KOPT-K1 (cell line): Measurements from ENCODE around the gene ANKRD55.
"Not testable (repeated sequence)": the region's sequence is repeated elsewhere in the genome, so short reads cannot be mapped to it uniquely, and the experiment has no call there.

Experiments
- H3K27ac ChIP-seq: fragments of 200-600 bp; sonication (generic); 2 replicates; pipeline ENCODE4 v1.5.1; 2016; ENCODE audit warnings: antibody characterized with exemption, mild to moderate bottlenecking, low read depth, low read length; ENCODE audit not compliant: poor library complexity, severe bottlenecking
- H3K36me3 ChIP-seq: fragments of 200-600 bp; sonication (generic); 2 replicates; pipeline ENCODE4 v1.5.1; 2017; ENCODE audit warnings: antibody characterized with exemption, mild to moderate bottlenecking, low read length, moderate library complexity; ENCODE audit not compliant: insufficient read depth
- H3K9me3 ChIP-seq: fragments of 200-600 bp; sonication (generic); 2 replicates; pipeline ENCODE4 v1.5.1; 2017; ENCODE audit warnings: antibody characterized with exemption, low read length, mild to moderate bottlenecking; ENCODE audit not compliant: insufficient read depth, poor library complexity, severe bottlenecking

Gene ANKRD55

DNA sequence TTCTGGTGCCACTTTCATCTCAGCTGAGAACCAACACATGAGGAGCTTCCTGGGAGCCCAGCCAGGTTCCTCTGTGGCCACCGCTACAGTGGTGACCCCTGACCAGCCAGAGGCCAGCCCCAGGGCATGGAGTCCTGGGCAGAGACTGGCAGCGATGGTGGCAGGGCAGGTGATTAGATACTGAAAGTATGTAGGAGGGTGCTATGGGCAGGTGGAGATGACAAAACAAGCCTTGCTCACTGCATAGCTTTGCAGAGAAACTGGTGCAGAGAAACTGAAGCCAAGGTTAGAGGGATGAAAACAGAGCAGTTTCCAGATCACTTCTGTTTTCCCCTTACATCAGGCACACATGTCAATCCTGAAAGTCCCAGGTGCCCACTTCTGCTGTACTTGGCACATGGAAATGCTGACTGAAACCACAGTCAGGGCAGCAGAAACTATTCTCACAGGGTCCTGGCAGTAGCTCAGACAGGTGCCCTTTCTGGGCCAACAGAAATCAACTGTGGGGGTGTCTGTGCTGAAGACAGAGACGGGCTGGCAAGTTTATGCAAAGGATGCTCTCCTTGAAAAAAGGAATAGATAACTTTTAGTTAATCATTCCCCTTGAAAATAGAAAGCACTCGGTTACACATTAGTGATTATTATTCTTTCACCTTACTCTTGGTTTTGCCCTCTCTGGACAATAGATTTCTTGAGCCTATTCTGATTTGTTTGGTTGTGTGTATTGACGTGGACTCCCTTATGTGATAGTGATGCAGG is 90.3 kb downstream of the ANKRD55 start:
- no peaks in the 10 kb centered on the region for H3K36me3 ChIP-seq
- no peak overlapping the region for H3K27ac ChIP-seq
- no peaks in the 10 kb centered on the region for H3K9me3 ChIP-seq

DNA sequence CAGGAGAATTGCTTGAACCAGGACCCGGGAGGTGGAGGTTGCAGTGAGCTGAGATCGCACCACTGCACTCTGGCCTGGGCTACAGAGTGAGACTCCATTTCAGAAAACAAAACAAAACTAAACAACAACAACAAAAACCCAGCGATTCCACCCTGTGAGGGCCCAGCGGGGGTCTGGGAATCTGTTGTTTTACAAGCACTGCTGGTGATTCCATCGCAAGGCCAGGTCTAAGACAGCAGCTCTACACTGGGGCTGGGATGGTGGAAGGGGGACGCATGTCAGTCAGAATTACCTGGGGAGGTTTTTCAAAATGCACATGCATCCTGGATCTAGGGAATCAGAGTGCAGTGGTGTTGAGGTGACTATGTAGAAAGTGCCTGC is 90.9 kb downstream of the ANKRD55 start:
- H3K36me3 ChIP-seq = no peaks in the 10 kb centered on the region
- H3K9me3 ChIP-seq = no peaks in the 10 kb centered on the region
- H3K27ac ChIP-seq = no peak overlapping the region

DNA sequence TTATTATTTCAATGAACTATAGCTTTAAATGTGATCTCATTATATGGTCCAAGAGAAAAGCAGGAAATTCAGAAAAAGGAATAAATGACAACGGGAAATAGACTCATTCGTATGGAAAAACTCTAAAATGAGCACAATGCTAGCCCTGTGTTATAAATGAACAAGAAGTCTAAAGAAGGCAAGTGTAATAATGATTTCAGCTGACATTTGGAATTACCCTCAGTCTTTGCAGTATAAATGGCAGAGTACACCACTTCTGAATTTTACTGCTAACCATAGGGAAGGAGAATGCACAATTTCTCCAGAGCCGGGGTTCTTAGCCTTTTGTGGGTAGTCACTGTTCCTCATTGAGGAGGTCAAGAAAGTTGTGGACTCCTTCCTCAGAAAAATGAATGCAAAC is 93.1 kb downstream of the ANKRD55 start:
- no peak overlapping the region for H3K27ac ChIP-seq
- H3K36me3 ChIP-seq = no peaks in the 10 kb centered on the region
- no peaks in the 10 kb centered on the region for H3K9me3 ChIP-seq

DNA sequence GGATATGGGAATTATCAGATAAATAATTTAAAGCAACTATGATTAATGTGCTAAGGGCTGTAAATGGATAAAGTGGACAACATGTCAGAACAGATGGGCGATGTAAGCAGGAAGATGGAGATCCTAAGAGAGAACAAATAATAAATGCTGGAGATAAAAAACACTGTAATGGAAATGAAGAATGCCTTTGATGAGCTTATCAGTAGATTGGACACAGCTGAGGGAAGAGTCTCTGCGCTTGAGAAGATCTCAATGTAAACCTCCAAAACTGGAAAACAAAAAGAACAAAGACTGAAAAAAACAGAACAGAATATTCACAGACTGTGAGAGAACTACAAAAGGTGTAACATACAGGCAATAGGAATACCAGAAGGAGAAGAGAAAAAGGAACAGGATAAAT is 102.5 kb downstream of the ANKRD55 start:
- H3K9me3 ChIP-seq = no peaks in the 10 kb centered on the region
- H3K36me3 ChIP-seq = no peaks in the 10 kb centered on the region
- no peak overlapping the region for H3K27ac ChIP-seq

DNA sequence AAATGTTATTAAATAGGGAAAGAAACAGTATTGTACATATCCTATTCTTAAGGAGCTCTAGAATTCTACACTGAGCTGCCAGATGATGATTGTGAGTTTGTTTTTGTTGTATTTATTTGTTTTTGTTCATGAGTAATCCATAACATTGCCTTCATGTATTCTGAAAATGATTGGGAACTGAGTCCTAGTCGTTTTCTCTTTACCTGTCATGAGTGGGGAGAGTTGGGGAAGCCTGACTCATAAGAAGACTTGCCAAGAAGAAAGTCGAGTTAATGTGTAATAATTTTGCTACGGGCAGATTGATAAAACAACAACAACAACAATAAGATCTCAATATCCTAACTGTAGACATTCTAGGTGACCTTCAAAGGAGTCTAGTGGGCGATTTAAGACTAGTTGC is 103.8 kb downstream of the ANKRD55 start:
- Histone ChIP-seq H3K27ac (no peak overlapping the region), H3K36me3 (no peaks in the 10 kb centered on the region), H3K9me3 (no peaks in the 10 kb centered on the region)

DNA sequence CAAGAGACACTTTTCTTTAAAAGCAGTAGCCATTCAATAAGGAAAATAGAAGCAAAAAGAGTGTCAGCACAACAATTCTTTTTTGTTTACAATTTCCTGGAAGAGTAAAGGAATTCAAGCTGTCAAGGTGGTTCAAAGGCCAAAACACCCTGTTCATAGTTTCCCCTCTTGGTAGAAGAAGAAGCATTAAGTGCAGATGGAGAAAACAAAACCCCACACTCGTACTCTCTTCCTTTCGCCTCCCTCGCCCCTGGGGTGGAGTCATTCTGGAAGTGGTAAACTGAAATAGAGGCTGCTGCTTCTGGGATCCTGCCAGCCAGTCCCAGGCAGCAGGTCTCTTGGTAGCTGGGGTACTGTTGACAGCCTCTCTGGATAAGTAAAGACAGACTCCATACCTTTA is 105.0 kb downstream of the ANKRD55 start:
- Histone ChIP-seq H3K36me3 (no peaks in the 10 kb centered on the region), H3K27ac (no peak overlapping the region), H3K9me3 (no peaks in the 10 kb centered on the region)

DNA sequence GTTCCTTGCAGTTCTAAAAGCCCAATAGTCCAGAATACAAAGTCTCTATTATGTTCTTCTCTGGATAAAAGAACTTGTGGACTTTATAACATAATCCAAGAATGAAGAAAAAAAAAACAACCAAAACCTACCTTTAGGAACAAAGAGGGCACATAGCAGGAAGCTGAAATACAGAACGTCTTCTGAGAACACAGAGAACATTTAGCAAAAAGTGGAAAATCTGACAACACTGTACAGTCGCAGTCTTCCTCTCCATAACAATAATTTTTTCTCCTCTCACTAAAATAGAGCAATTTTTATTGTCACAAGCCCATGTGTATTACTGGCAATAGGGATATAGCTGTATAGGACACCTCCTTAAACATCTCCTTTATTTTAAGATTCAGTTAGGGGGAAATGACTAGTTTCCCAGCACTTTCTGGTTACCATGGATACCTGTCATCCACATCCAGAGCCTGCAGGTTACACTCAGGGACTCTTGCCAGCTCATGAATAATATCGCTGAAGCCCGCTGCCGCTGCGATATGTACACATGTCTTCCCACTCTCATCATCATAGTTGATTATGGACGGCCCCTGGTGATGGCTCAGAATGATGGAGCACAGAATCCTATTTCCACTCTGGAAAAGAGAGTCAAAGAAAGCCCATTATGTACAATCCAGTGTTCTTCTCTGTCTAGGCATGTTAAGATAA is 106.5 kb downstream of the ANKRD55 start:
- no peak overlapping the region for H3K27ac ChIP-seq
- H3K9me3 ChIP-seq = no peaks in the 10 kb centered on the region
- H3K36me3 ChIP-seq = no peaks in the 10 kb centered on the region

DNA sequence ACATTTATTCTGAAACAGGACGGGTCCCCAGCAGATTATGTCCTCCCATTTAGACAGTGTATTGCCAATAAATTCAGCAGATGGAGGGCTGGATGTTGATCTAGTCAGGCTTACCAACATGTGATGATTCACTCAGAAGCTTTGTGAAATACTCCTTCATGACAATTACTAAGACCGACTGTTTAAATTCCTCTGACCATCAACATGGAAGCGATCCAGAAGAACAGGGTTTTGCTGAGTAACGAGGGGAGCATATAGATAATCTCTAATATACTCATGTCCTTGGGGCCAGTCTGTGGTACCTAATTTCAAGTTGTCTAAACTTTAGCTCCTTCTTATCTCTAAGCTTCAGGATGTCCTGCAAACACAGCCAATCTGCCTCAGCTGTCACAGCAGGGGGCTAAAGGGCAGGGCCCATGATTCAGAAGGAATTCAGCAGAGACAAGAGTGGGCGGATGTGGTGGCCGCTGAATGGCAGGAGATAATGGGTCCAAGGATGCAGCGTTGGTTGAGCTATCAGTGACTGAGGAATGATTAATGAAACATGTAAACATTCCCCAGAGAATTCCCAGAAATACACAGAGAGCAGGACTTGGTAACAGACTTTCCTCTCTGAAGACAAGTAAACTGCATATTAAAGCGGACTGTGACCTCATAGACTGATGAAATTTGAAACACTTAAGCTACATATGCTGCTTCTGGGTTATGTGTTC is 109.4 kb downstream of the ANKRD55 start:
- H3K9me3 ChIP-seq = no peaks in the 10 kb centered on the region
- H3K27ac ChIP-seq = no peak overlapping the region
- H3K36me3 ChIP-seq = no peaks in the 10 kb centered on the region

DNA sequence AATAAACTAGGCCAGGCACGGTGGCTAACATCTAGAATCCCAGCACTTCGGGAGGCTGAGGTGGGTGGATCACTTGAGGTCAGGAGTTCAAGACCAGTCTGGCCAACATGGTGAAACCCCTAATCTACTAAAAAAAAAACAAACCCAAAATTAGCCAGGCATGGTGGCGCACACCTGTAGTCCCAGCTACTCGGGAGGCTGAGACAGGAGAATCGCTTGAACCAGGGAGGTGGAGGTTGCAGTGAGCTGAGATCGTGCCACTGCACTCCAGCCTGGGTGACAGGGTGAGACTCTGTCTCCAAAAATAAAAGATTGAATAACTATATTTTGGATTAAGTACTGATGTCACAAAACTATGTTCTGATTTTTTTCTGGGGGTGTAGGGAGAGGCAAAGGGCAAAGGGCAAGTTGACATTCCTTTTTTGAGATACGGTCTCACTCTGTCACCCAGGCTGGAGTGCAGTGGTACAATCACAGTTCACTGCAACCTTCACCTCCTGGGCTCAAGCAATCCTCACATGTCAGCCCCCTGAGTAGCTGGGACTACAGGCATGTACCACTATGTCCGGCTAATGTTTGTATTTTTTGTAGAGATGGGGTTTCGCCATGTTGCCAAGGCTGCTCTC is 110.7 kb downstream of the ANKRD55 start:
- not testable (repeated sequence) for H3K36me3 ChIP-seq, H3K9me3 ChIP-seq, H3K27ac ChIP-seq

DNA sequence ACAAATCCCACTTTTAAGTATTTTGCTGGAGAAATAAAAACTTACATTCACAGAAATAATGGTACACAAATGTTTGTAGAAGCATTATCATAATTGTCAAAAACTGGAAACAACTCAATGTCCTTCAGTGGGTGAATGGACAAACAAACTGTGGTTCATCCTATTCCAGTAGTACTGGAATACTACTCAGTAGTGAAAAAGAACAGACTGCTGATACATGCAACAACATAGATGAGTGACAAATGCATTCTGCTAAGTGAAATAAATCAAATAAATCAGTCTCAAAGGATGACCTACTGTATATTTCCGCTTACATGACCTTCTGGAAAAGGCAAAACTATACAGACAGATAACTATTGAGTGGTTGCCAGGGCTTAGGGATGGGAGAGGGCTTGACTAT is 114.1 kb downstream of the ANKRD55 start:
- H3K9me3 ChIP-seq = no peaks in the 10 kb centered on the region
- no peaks in the 10 kb centered on the region for H3K36me3 ChIP-seq
- H3K27ac ChIP-seq = no peak overlapping the region

DNA sequence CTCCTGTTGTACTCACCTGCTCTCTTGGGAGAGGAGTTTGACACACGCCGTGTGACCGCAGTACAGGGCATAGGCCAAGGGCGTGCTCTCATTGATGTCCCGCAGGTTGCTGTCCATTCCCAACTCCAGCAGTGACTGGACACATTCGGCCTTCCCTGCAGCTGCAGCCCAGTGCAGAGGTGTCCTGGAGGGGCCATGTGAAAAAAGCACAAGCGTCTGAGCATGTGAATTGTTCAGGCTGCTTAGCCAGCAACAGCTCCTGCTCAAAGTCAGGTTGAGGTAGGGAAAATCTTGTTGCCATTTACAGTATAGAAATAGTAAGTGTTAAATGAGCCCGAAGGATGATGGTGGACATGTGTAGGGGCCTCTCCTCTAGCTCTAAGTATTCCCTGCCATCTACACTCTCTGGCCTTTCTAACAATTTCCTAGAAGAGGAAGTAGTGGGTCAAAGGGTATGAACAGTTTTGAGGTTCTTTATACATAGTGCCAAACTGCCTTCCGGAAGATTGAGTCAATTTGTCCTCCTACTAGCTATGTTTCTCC is 116.5 kb downstream of the ANKRD55 start:
- Histone ChIP-seq H3K9me3 (no peaks in the 10 kb centered on the region), H3K27ac (no peak overlapping the region), H3K36me3 (no peaks in the 10 kb centered on the region)

DNA sequence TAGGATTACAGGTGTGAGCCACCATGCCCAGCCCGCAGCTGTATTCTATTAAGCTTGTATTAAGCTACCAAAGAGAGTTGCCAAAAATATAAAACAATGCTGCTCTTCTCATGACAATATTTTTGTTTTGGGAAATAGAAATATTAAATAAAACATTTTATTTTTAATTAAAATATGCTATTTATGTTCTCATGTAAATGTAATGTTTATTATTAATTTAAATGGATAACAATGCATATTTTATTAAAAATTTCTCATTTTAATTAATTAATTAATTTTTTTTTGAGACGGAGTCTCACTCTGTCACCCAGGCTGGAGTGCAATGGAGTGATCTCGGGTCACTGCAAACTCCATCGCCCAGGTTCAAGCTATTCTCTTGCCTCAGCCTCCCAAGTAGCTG is 117.5 kb downstream of the ANKRD55 start:
- Histone ChIP-seq H3K36me3 (no peaks in the 10 kb centered on the region), H3K27ac (no peak overlapping the region), H3K9me3 (no peaks in the 10 kb centered on the region)

DNA sequence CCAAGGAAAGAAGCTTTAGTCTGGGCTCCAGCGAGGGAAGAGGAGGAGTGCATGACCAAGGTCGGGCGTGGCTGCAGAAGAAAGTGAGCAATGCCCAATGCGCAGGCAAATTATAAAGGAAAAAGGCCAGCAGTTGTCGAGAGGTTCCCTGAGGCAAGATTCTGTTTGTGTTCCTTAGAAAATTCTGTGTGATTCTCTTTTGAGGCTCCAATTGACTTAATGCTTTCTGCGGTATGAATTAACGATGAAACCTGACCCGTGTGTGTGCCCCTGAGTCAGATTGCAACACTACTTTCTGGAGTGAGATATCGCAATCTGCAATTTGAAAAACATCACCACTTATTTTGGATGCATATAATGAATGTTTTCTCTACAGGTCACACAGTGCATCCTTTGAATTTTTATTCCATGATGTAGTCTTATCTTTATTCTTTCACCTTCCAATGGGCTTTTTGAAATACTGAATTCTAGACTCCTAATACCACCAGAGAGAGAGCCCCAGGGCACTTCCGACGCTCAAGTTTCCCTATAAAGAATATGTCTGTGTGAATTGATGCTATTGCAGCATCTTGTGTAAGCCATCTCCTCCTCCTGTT is 120.5 kb downstream of the ANKRD55 start:
- Histone ChIP-seq H3K27ac (no peak overlapping the region), H3K36me3 (no peaks in the 10 kb centered on the region), H3K9me3 (no peaks in the 10 kb centered on the region)

DNA sequence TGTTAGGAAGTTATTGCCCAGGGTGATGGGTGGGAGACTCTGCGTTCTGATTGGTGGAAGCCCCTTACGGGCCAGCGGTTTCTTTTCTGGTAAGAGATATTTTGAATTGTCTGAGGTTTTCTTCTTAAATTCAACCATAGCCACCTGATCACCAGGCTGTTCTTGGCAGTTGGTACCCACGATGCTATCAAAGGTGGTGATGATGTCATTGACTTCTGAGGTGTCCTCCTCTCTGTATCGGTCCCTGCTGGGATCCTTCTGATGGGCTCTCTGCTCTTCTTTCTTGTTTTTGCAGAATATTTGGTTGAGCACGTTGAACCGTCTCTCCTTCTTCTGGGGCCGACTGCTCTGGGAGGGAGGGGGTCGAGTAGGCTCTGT is 121.7 kb downstream of the ANKRD55 start:
- Histone ChIP-seq H3K36me3 (no peaks in the 10 kb centered on the region), H3K9me3 (no peaks in the 10 kb centered on the region), H3K27ac (no peak overlapping the region)
